ENCODE results near the gene ANKRD42. TPM values are rescaled to one million over a fixed set of nuclear protein-coding genes. Genes with fewer than 3 reads are reported as not detected.

ANKRD42 gene
- total and polyA plus RNA-seq, 2 experiments from 2014 or later: 9.2 to 9.7 TPM

GRCh38 chr11:83194281-83195142 is 1.0 kb downstream of the ANKRD42 start:
- Histone ChIP-seq H3K4me2 (peak overlapping the region; percentile 93), H4K20me1 (ENCODE audit: insufficient read depth, poor library complexity, severe bottlenecking) (no peaks in the 10 kb centered on the region), H3K9me2 (replicated peaks; ENCODE audit: insufficient read depth) (no peaks in the 10 kb centered on the region), H3K27ac (peak overlapping the region; percentile 98), H2AFZ (peak overlapping the region; percentile 93), H3K79me2 (peaks cover 51% of the 10 kb centered on the region), H3K9me3 (ENCODE audit: low read depth) (no peaks in the 10 kb centered on the region), H3K27me3 (no peaks in the 10 kb centered on the region), H3K4me3 (peak overlapping the region; percentile 82), H3K36me3 (replicated peaks; ENCODE audit: insufficient read depth, low read depth) (no peaks in the 10 kb centered on the region), H3K4me1 (ENCODE audit: insufficient read depth) (peaks cover 26% of the 10 kb centered on the region)
- TF ChIP-seq EZH2phosphoT487 (IDR thresholded peaks at IDR 0.05; ENCODE audit: low read depth, severe bottlenecking, unreplicated experiment): no peak
- no peak for TF ChIP-seq EZH2 (IDR thresholded peaks at IDR 0.05; ENCODE audit: borderline replicate concordance)
- TF ChIP-seq, protein P1, sequence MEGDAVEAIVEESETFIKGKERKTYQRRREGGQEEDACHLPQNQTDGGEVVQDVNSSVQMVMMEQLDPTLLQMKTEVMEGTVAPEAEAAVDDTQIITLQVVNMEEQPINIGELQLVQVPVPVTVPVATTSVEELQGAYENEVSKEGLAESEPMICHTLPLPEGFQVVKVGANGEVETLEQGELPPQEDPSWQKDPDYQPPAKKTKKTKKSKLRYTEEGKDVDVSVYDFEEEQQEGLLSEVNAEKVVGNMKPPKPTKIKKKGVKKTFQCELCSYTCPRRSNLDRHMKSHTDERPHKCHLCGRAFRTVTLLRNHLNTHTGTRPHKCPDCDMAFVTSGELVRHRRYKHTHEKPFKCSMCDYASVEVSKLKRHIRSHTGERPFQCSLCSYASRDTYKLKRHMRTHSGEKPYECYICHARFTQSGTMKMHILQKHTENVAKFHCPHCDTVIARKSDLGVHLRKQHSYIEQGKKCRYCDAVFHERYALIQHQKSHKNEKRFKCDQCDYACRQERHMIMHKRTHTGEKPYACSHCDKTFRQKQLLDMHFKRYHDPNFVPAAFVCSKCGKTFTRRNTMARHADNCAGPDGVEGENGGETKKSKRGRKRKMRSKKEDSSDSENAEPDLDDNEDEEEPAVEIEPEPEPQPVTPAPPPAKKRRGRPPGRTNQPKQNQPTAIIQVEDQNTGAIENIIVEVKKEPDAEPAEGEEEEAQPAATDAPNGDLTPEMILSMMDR (IDR thresholded peaks at IDR 0.05; ENCODE audit: poor library complexity): no peak
- 4% methylated on average over 35 of the region's 35 CpGs for WGBS (ENCODE audit: low lambda C conversion rate, missing lambda C conversion rate)
- peak; percentile 71 for DNase-seq (ENCODE audit: low spot score)

- peak overlapping the region; percentile 93 for H3K4me2 ChIP-seq
- TF ChIP-seq, protein P1 (IDR thresholded peaks at IDR 0.05; ENCODE audit: poor library complexity): no peak
- no peak for TF ChIP-seq EZH2 (IDR thresholded peaks at IDR 0.05; ENCODE audit: borderline replicate concordance)
- TF ChIP-seq EZH2phosphoT487 (IDR thresholded peaks at IDR 0.05; ENCODE audit: low read depth, severe bottlenecking, unreplicated experiment): no peak
- peak overlapping the region; percentile 98 for H3K27ac ChIP-seq
- peaks cover 28% of the 10 kb centered on the region for H3K4me1 ChIP-seq (ENCODE audit: insufficient read depth)
- no peaks in the 10 kb centered on the region for H3K9me3 ChIP-seq (ENCODE audit: low read depth)
- peak overlapping the region; percentile 93 for H2AFZ ChIP-seq
- H3K79me2 ChIP-seq: peaks cover 51% of the 10 kb centered on the region
- no peaks in the 10 kb centered on the region for H3K9me2 ChIP-seq (replicated peaks; ENCODE audit: insufficient read depth)
- H3K36me3 ChIP-seq (replicated peaks; ENCODE audit: insufficient read depth, low read depth): no peaks in the 10 kb centered on the region
- H3K4me3 ChIP-seq: peak overlapping the region; percentile 82
- WGBS (ENCODE audit: low lambda C conversion rate, missing lambda C conversion rate): 28% methylated on average over 4 of the region's 4 CpGs
- H3K27me3 ChIP-seq: no peaks in the 10 kb centered on the region
- H4K20me1 ChIP-seq (ENCODE audit: insufficient read depth, poor library complexity, severe bottlenecking): no peaks in the 10 kb centered on the region
- peak; percentile 21 for DNase-seq (ENCODE audit: low spot score)
Observed at GRCh38 chr11:83195143-83195466, 1.6 kb downstream of the ANKRD42 start.

- peak overlapping the region; percentile 98 for H3K27ac ChIP-seq
- H3K79me2 ChIP-seq: peaks cover 51% of the 10 kb centered on the region
- no peaks in the 10 kb centered on the region for H3K27me3 ChIP-seq
- no peak overlapping the region for H2AFZ ChIP-seq
- H3K36me3 ChIP-seq (replicated peaks; ENCODE audit: insufficient read depth, low read depth): no peaks in the 10 kb centered on the region
- peak overlapping the region; percentile 93 for H3K4me2 ChIP-seq
- no peaks in the 10 kb centered on the region for H4K20me1 ChIP-seq (ENCODE audit: insufficient read depth, poor library complexity, severe bottlenecking)
- peak overlapping the region; percentile 82 for H3K4me3 ChIP-seq
- no peaks in the 10 kb centered on the region for H3K9me2 ChIP-seq (replicated peaks; ENCODE audit: insufficient read depth)
- 92% methylated on average over 8 of the region's 8 CpGs for WGBS (ENCODE audit: low lambda C conversion rate, missing lambda C conversion rate)
- H3K4me1 ChIP-seq (ENCODE audit: insufficient read depth): peaks cover 28% of the 10 kb centered on the region
- H3K9me3 ChIP-seq (ENCODE audit: low read depth): no peaks in the 10 kb centered on the region
- DNase-seq (ENCODE audit: low spot score): no peak
- TF ChIP-seq, protein P1 (IDR thresholded peaks at IDR 0.05; ENCODE audit: poor library complexity): no peak
- TF ChIP-seq EZH2 (IDR thresholded peaks at IDR 0.05; ENCODE audit: borderline replicate concordance): no peak
- TF ChIP-seq EZH2phosphoT487 (IDR thresholded peaks at IDR 0.05; ENCODE audit: low read depth, severe bottlenecking, unreplicated experiment): no peak
Observed at GRCh38 chr11:83195649-83196048, 2.1 kb downstream of the ANKRD42 start.
